GM18499 (cell line): ENCODE measurements around the gene CELA2B.
"Not testable (repeated sequence)": the region's sequence is repeated elsewhere in the genome, so short reads cannot be mapped to it uniquely, and the experiment has no call there.

ENCODE experiments used
- ATAC-seq: cut with Tn5 transposase; IDR thresholded peaks from one replicate; pipeline ENCODE4 v1.9.1; 2021; ENCODE audit warnings: moderate number of reproducible peaks; ENCODE audit not compliant: insufficient read depth, unreplicated experiment

CELA2B gene

GRCh38 chr1:15491010-15491409 is 15.1 kb downstream of the CELA2B start:
- ATAC-seq: not testable (repeated sequence)

GRCh38 chr1:15492596-15492995 is 16.7 kb downstream of the CELA2B start:
- no peak for ATAC-seq

- ATAC-seq: no peak
These were observed 18.0 kb downstream of the CELA2B start for GRCh38 chr1:15493869-15494390.

- no peak for ATAC-seq
These were observed 24.6 kb downstream of the CELA2B start for GRCh38 chr1:15500184-15501178.

- no peak for ATAC-seq
These were observed 25.5 kb downstream of the CELA2B start for GRCh38 chr1:15501208-15502032.

GRCh38 chr1:15504436-15504835 is 28.5 kb downstream of the CELA2B start:
- ATAC-seq: no peak

- ATAC-seq: no peak
These were observed 30.9 kb downstream of the CELA2B start for GRCh38 chr1:15506831-15507230.

- ATAC-seq: no peak
These were observed 31.4 kb downstream of the CELA2B start for GRCh38 chr1:15507278-15507677.

GRCh38 chr1:15508700-15509487 is 33.0 kb downstream of the CELA2B start:
- no peak for ATAC-seq

GRCh38 chr1:15509586-15509985 is 33.7 kb downstream of the CELA2B start:
- ATAC-seq: no peak

- no peak for ATAC-seq
These were observed 34.9 kb downstream of the CELA2B start for GRCh38 chr1:15510611-15511405.

GRCh38 chr1:15513192-15513591 is 37.3 kb downstream of the CELA2B start:
- ATAC-seq: no peak

GRCh38 chr1:15513919-15514318 is 38.0 kb downstream of the CELA2B start:
- no peak for ATAC-seq

GRCh38 chr1:15514557-15514956 is 38.7 kb downstream of the CELA2B start:
- ATAC-seq: not testable (repeated sequence)

GRCh38 chr1:15515022-15515663 is 39.2 kb downstream of the CELA2B start:
- ATAC-seq: no peak

GRCh38 chr1:15519625-15520024 is 43.7 kb downstream of the CELA2B start:
- ATAC-seq: no peak

- not testable (repeated sequence) for ATAC-seq
These were observed 45.5 kb downstream of the CELA2B start for GRCh38 chr1:15521206-15521906.

GRCh38 chr1:15522551-15522950 is 46.6 kb downstream of the CELA2B start:
- ATAC-seq: no peak
